CD4-positive, alpha-beta memory T cell (primary cell): ENCODE measurements around the gene NFATC1. TPM values are rescaled to one million over a fixed set of nuclear protein-coding genes. Genes with fewer than 3 reads are reported as not detected.
A peak's percentile ranks its signal among the peaks of the same experiment; 100 is the strongest.

Source experiments
- CTCF ChIA-PET: fragments of 350-600 bp; sonication (Branson Sonifier 250); formaldehyde crosslinking; loops from one replicate; lab custom pipeline; 2021; ENCODE audit warnings: inconsistent platforms; ENCODE audit not compliant: partially characterized antibody; lab: Charles Lee
- POLR2A ChIA-PET: fragments of 350-600 bp; sonication (Branson Sonifier 250); formaldehyde crosslinking; loops from one replicate; lab custom pipeline; 2021; ENCODE audit not compliant: partially characterized antibody; lab: Charles Lee
- DNase-seq, 5 donors: peaks; one replicate each; pipeline versions ENCODE4 v3.0.0 to v3.0.0-alpha.2; 2020 to 2022; ENCODE audit warnings: mixed read lengths in 1 of 5
- H3K27ac ChIP-seq: one replicate; pipeline ENCODE4 v1.7.0; 2013; ENCODE audit warnings: low read depth, low read length
- H3K27me3 ChIP-seq: 2 replicates; pipeline ENCODE4 v1.7.0; 2013; ENCODE audit warnings: mild to moderate bottlenecking, low read length, moderate library complexity; ENCODE audit not compliant: insufficient read depth
- H3K36me3 ChIP-seq: 2 replicates; pipeline ENCODE4 v1.7.0; 2013; ENCODE audit warnings: mild to moderate bottlenecking, low read length, moderate library complexity; ENCODE audit not compliant: insufficient read depth
- H3K4me1 ChIP-seq: 2 replicates; pipeline ENCODE4 v1.7.0; 2013; ENCODE audit warnings: mild to moderate bottlenecking, low read length, moderate library complexity; ENCODE audit not compliant: insufficient read depth
- H3K4me3 ChIP-seq, 2 donors: one replicate each; pipeline ENCODE4 v1.7.0; 2013; ENCODE audit warnings: low read length in 2 of 2, mild to moderate bottlenecking in 1 of 2
- H3K9me3 ChIP-seq, 2 donors: one replicate each; pipeline ENCODE4 v1.7.0; 2013; ENCODE audit warnings: low read length in 2 of 2, control low read depth in 1 of 2; ENCODE audit not compliant: control insufficient read depth in 1 of 2
- H3K27ac Mint-ChIP-seq, 7 donors: one replicate each; pipeline ENCODE4 v1.8.0; 2020 to 2021; ENCODE audit warnings: mixed read lengths in 7 of 7, mild to moderate bottlenecking in 6 of 7, inconsistent platforms in 3 of 7, moderate library complexity in 3 of 7
- H3K27me3 Mint-ChIP-seq, 2 donors: one replicate each; pipeline ENCODE4 v1.8.0; 2020 to 2021; ENCODE audit warnings: mixed read lengths in 2 of 2
- H3K36me3 Mint-ChIP-seq, 2 donors: one replicate each; pipeline ENCODE4 v1.8.0; 2020 to 2021; ENCODE audit warnings: mixed read lengths in 2 of 2, inconsistent platforms in 1 of 2, mild to moderate bottlenecking in 1 of 2
- H3K4me1 Mint-ChIP-seq, 4 donors: one replicate each; pipeline ENCODE4 v1.8.0; 2020 to 2021; ENCODE audit warnings: mixed read lengths in 4 of 4, mild to moderate bottlenecking in 1 of 4
- H3K4me3 Mint-ChIP-seq, 8 donors: one replicate each; pipeline ENCODE4 v1.8.0; 2020 to 2021; ENCODE audit warnings: mixed read lengths in 8 of 8, mild to moderate bottlenecking in 7 of 8, moderate library complexity in 6 of 8, inconsistent platforms in 3 of 8
- H3K9me3 Mint-ChIP-seq, 8 donors: one replicate each; pipeline ENCODE4 v1.8.0; 2020 to 2021; ENCODE audit warnings: mixed read lengths in 8 of 8, mild to moderate bottlenecking in 5 of 8, inconsistent platforms in 3 of 8, moderate library complexity in 1 of 8
- intact Hi-C: fragments of 100-400 bp; cut with micrococcal nuclease; formaldehyde crosslinking; loops from one replicate; pipeline ENCODE4 v1.15.1; 2023
- polyA plus RNA-seq, 2 donors: library from polyadenylated mRNA; unstranded; fragments of 300-500 nt; fragmentation: Illumina TruSeq; gene quantifications; one replicate each; pipeline ENCODE4 v1.2.3, GENCODE V29; 2021
- total RNA-seq, 2 experiments: library from RNA; stranded (reverse); gene quantifications; one replicate each; pipeline ENCODE4 v1.2.3, GENCODE V29; 2021

Gene NFATC1
- total and polyA plus RNA-seq, 4 experiments from 2014 or later, result 15.3 to 69.6 (median 54.9) TPM

DNA sequence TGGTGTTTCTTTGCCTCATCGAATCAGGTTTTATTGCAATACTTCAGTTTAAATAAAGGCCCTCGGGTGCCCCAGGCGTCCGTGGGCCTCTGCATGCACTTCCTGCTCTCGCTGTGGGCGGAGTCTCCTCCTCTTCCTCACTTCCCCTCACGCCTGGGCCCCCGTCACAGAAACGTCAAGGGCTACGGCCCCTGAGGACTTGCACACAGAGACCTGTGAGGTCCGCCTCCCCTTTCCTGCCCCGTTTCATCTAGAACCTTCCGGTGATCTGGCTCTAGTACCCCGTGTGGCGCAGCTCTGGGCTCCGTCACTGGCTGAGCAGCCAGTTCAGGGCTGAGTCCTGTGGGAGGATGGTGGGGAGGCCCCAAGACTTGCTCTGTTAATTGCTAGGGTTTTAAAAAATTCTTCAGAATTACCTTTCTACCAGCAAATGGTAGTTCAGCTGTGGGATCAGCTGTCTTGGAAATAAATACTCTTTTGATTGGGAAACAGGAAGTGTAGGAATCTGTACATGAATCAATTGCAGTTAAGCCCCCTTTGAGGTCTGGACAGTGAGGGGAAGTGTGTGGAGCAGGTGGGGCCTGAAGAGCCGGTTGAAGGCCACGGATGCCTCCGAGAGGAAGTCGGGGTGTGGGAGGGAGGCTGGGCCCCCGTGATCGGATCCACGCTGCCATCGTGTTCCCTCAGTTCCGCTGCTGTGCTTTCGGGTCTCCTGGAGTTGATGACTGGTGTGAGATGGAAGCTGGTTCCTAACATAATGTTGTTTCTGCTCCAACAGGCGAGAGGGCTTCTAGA is 10.2 kb downstream of the NFATC1 start:
- intact Hi-C loops, result loop anchor here (1.0 to 10.0 kb wide), 3 partner anchors 11 to 341 kb away; partner anchors contain the start of genes ATP9B, CTDP1 and NFATC1
- H3K27ac Mint-ChIP-seq, result peak overlapping the region in 6 of 7 donors; percentile 95 to 100 (median 98)

GRCh38 chr18:79406708-79407107 is 11.0 kb downstream of the NFATC1 start:
- peak overlapping the region in 6 of 7 donors; percentile 95 to 100 (median 98) for H3K27ac Mint-ChIP-seq
- CTCF ChIA-PET, result interaction anchor here (1.0 to 4.2 kb wide), 5 partner anchors 9 to 238 kb away, joined by 3 to 20 read pairs (median 10); no protein-coding TSS in a partner anchor

More for the DNA sequence above, 10.2 kb downstream of the NFATC1 start:
- H3K4me3 Mint-ChIP-seq, result peak overlapping the region; percentile 83 to 95 (median 92)
- POLR2A ChIA-PET, result interaction anchor here (0.8 to 17.0 kb wide), 12 partner anchors 8 to 338 kb away, joined by 3 to 173 read pairs (median 4); partner anchors contain the start of genes ATP9B and NFATC1
- peaks cover 62% of the 10 kb centered on the region for H3K4me1 ChIP-seq
- peaks cover 3% of the 10 kb centered on the region for H3K36me3 ChIP-seq
- no peaks in the 10 kb centered on the region for H3K27me3 ChIP-seq
- DNase-seq, result peak; percentile 91 to 98 (median 95)
- no peaks in the 10 kb centered on the region for H3K27me3 Mint-ChIP-seq
- H3K4me3 ChIP-seq, result peak overlapping the region; percentile 49 to 60
- CTCF ChIA-PET, result interaction anchor here (0.7 to 4.2 kb wide), 9 partner anchors 8 to 239 kb away, joined by 3 to 20 read pairs (median 5); no protein-coding TSS in a partner anchor
- peaks cover 3 to 32% of the 10 kb centered on the region in 2 donors for H3K36me3 Mint-ChIP-seq
- peak overlapping the region; percentile 87 for H3K27ac ChIP-seq
- H3K4me1 Mint-ChIP-seq, result peaks cover 40 to 66% (median 55%) of the 10 kb centered on the region in 4 donors
- H3K9me3 Mint-ChIP-seq, result peaks cover 0 to 2% (median 0%) of the 10 kb centered on the region in 8 donors
- H3K9me3 ChIP-seq, result no peaks in the 10 kb centered on the region

GRCh38 chr18:79409313-79409712 is 13.6 kb downstream of the NFATC1 start:
- CTCF ChIA-PET, result no interaction called here
- intact Hi-C loops, result loop anchor here (10.0 kb wide), 1 partner anchor 345 kb away; the partner anchor contains the start of gene ATP9B
- POLR2A ChIA-PET, result no interaction called here
- DNase-seq, result peak in 1 of 5 donors; percentile 13
- no peak overlapping the region for H3K4me3 Mint-ChIP-seq
- peaks cover 26 to 47% of the 10 kb centered on the region in 2 donors for H3K36me3 Mint-ChIP-seq
- H3K27me3 Mint-ChIP-seq, result no peaks in the 10 kb centered on the region
- H3K4me1 Mint-ChIP-seq, result peaks cover 29 to 61% (median 44%) of the 10 kb centered on the region in 4 donors
- no peak overlapping the region for H3K27ac ChIP-seq
- no peaks in the 10 kb centered on the region for H3K27me3 ChIP-seq
- no peak overlapping the region for H3K27ac Mint-ChIP-seq
- H3K4me3 ChIP-seq, result no peak overlapping the region
- H3K9me3 ChIP-seq, result no peaks in the 10 kb centered on the region
- peaks cover 28% of the 10 kb centered on the region for H3K4me1 ChIP-seq
- H3K36me3 ChIP-seq, result peaks cover 28% of the 10 kb centered on the region
- peaks cover 0 to 5% (median 0%) of the 10 kb centered on the region in 8 donors for H3K9me3 Mint-ChIP-seq

More at GRCh38 chr18:79406708-79407107, 11.0 kb downstream of the NFATC1 start:
- peaks cover 37 to 60% (median 50%) of the 10 kb centered on the region in 4 donors for H3K4me1 Mint-ChIP-seq
- H3K27ac ChIP-seq, result peak overlapping the region; percentile 87
- intact Hi-C loops, result loop anchor here (10.0 kb wide), 1 partner anchor 342 kb away; the partner anchor contains the start of gene ATP9B
- H3K9me3 ChIP-seq, result no peaks in the 10 kb centered on the region
- H3K36me3 Mint-ChIP-seq, result peaks cover 3 to 30% of the 10 kb centered on the region in 2 donors
- peak overlapping the region in 4 of 8 donors; percentile 83 to 93 (median 90) for H3K4me3 Mint-ChIP-seq
- POLR2A ChIA-PET, result interaction anchor here (1.4 to 17.0 kb wide), 7 partner anchors 10 to 272 kb away, joined by 3 to 173 read pairs (median 16); partner anchors contain the start of gene NFATC1
- no peaks in the 10 kb centered on the region for H3K27me3 Mint-ChIP-seq
- peaks cover 54% of the 10 kb centered on the region for H3K4me1 ChIP-seq
- H3K36me3 ChIP-seq, result peaks cover 3% of the 10 kb centered on the region
- no peaks in the 10 kb centered on the region for H3K27me3 ChIP-seq
- peak in 1 of 5 donors; percentile 34 for DNase-seq
- H3K9me3 Mint-ChIP-seq, result peaks cover 0 to 2% (median 0%) of the 10 kb centered on the region in 8 donors
- peak overlapping the region in 1 of 2 donors; percentile 49 for H3K4me3 ChIP-seq

- Mint-ChIP-seq H3K4me3 (no peak overlapping the region), H3K27ac (peak overlapping the region in 1 of 7 donors; percentile 23)
- DNase-seq, result peak in 1 of 5 donors; percentile 24
Observed at GRCh38 chr18:79410171-79410641, 14.5 kb downstream of the NFATC1 start.

DNA sequence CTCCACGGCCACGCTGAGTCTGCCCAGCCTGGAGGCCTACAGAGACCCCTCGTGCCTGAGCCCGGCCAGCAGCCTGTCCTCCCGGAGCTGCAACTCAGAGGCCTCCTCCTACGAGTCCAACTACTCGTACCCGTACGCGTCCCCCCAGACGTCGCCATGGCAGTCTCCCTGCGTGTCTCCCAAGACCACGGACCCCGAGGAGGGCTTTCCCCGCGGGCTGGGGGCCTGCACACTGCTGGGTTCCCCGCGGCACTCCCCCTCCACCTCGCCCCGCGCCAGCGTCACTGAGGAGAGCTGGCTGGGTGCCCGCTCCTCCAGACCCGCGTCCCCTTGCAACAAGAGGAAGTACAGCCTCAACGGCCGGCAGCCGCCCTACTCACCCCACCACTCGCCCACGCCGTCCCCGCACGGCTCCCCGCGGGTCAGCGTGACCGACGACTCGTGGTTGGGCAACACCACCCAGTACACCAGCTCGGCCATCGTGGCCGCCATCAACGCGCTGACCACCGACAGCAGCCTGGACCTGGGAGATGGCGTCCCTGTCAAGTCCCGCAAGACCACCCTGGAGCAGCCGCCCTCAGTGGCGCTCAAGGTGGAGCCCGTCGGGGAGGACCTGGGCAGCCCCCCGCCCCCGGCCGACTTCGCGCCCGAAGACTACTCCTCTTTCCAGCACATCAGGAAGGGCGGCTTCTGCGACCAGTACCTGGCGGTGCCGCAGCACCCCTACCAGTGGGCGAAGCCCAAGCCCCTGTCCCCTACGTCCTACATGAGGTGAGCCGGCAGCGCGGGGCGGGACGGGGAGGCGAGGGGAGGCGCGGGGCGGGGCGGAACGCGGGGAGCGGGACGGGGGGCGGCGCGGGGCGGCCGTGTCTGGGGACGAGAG is 15.2 kb downstream of the NFATC1 start:
- Mint-ChIP-seq H3K27ac (no peak overlapping the region), H3K9me3 (peaks cover 0 to 5% (median 0%) of the 10 kb centered on the region in 8 donors), H3K4me1 (peaks cover 17 to 52% (median 36%) of the 10 kb centered on the region in 4 donors), H3K27me3 (no peaks in the 10 kb centered on the region), H3K4me3 (no peak overlapping the region), H3K36me3 (peaks cover 28 to 51% of the 10 kb centered on the region in 2 donors)
- peaks cover 34% of the 10 kb centered on the region for H3K36me3 ChIP-seq
- intact Hi-C loops, result no loop called here
- peak in 1 of 5 donors; percentile 35 for DNase-seq
- ChIA-PET CTCF (interaction anchor here (0.6 kb wide), 1 partner anchor 57 kb away, joined by 3 read pairs; no protein-coding TSS in a partner anchor), POLR2A (no interaction called here)
- no peak overlapping the region for H3K4me3 ChIP-seq
- no peak overlapping the region for H3K27ac ChIP-seq
- H3K9me3 ChIP-seq, result no peaks in the 10 kb centered on the region
- no peaks in the 10 kb centered on the region for H3K27me3 ChIP-seq
- peaks cover 15% of the 10 kb centered on the region for H3K4me1 ChIP-seq

More at GRCh38 chr18:79410171-79410641, 14.5 kb downstream of the NFATC1 start:
- ChIA-PET CTCF (no interaction called here), POLR2A (no interaction called here)
- intact Hi-C loops, result no loop called here
- Histone ChIP-seq H3K36me3 (peaks cover 34% of the 10 kb centered on the region), H3K9me3 (no peaks in the 10 kb centered on the region), H3K4me3 (no peak overlapping the region), H3K4me1 (peaks cover 23% of the 10 kb centered on the region), H3K27me3 (no peaks in the 10 kb centered on the region), H3K27ac (no peak overlapping the region)
- Mint-ChIP-seq H3K9me3 (peaks cover 0 to 5% (median 0%) of the 10 kb centered on the region in 8 donors), H3K27me3 (no peaks in the 10 kb centered on the region), H3K4me1 (peaks cover 23 to 59% (median 38%) of the 10 kb centered on the region in 4 donors), H3K36me3 (peaks cover 29 to 54% of the 10 kb centered on the region in 2 donors)
